NCI-H187 (cell line): Measurements from ENCODE around the gene CNOT8.
"Not testable (repeated sequence)": the region's sequence is repeated elsewhere in the genome, so short reads cannot be mapped to it uniquely, and the experiment has no call there.

Experiments used
- DNase-seq, 2 experiments: peaks; one replicate each; lab custom pipeline; 2025; lab: John Stamatoyannopoulos, UW

The CNOT8 gene

DNA sequence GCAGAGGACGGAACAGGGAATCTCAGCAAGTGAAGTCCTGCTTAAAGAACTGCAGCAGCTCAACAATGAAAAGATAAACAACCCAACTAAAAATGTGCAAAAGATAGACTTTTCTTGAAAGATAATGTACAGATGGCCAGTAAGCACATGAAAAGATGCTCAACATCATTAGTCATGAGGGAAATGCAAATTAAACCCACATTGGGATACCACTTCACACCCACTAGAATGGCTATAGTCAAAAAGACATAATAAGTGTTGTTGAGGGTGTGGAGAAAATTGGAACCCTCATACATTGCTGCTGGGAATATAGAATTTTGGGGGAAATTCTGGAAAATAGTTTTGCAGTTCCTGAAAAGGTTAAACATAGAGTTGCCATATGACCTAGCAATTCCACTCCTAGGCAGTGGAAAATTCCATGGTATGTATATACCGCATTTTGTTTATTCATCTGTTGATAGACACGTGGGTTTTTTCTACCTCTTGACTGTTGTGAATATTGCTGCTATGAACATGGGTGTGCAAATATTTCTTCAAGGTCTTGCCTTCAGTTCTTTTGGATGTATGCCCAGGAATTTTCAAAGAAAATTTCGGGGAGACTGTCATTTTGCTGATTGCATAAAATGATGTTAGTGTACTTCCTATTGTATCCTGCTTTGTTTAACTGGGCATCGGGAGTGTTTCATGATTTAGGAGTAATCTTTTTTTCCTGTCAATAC, 7.2 kb downstream of the CNOT8 start:
- DNase-seq = no peak

- DNase-seq = no peak
These were observed 8.4 kb downstream of the CNOT8 start for GRCh38 chr5:154866841-154867240.

DNA sequence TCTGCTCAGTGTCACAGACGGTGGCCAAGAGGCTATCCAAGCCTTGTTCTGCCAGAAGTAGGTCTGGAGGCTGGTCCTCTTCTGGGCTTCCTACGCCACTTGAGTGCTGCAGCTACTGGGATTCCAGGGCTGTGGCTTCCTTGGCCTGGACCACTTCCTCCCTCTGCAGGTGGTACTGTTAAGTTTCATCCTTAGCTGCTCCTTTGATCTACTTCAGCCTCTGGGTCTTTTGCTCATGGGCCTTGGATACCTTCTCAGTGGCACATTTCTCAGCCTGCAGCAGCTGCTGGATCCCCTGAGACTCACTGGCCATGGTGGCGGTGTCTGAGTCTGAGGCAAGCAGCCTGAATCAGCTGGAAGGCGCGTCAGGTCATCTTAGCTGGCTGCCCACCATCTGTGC, 10.3 kb downstream of the CNOT8 start:
- DNase-seq = no peak

GRCh38 chr5:154871734-154872133, 13.3 kb downstream of the CNOT8 start:
- DNase-seq = no peak

GRCh38 chr5:154873791-154874331, 15.4 kb downstream of the CNOT8 start:
- DNase-seq = no peak

DNA sequence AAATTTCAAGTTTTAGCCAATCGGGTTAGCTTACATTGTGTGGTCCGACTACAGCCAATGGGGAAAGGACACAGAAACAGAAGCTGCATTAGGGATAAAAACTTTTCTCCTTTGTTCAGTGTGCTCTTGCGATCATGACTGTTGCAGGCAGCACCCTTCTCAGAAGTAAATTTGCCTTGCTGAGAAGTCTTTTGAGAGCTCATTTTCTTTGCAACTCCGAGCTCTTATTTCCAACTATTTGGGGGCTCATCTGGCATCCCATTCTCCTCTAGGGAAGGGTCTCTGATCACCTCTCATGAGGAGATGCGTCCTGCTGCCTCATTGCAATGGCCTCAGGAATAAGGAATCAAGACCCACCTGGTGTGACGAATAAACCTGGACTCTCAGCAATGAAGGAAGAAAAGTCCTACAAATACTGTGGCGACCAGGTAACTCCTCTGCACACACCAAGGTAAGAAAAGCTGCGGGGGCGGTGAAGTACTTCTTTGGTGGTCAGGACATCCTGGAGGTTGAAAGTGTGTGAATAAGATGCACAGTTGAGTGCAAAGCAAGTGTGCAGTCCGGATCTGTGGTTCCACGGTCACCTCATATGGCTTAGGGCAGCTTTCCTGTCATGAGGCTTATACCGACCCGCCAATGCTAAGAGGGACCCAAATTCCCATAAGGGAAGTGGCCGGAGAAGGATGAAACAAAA, 20.4 kb downstream of the CNOT8 start:
- DNase-seq = no peak

DNA sequence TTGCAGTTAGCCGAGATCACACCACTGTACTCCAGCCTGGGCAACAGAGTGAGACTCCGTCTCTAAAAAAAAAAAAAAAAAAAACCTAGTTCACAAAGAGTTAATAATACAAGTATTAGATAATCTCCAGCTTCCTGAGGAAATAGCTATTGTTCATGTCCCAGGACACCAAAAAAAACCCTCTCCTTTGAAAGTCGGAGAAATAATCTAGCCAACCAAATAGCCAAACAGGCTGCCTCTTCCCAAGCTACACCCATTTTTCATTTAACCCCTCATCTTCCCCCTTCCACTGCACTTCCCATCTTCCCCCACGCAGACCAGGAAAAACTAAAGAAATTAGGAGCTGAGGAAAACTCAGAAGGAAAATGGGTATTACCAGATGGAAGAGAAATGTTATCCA, 23.6 kb downstream of the CNOT8 start:
- no peak for DNase-seq

- no peak for DNase-seq
These were observed 26.0 kb downstream of the CNOT8 start for GRCh38 chr5:154884424-154884823.

- no peak for DNase-seq
These were observed 27.0 kb downstream of the CNOT8 start for GRCh38 chr5:154885439-154885838.

DNA sequence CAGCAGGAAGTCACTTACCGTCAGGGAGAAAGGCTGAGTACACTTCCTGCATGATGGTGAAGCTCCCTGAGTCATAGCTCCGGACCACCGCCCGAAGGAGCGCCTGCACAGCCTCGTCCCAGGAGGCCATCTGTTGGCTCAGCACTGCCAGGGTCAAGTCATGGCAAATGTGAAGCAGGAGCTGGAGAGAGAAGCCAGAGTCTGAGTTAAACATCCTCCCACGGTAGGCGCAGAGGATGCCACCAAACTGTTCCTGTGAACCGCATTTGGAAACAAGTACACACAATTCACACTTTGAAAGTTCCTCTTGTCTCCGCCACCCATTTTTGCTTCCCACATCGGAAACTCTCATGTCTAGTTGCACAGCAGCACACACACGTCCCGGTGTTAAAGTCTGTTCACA, 33.9 kb downstream of the CNOT8 start:
- no peak for DNase-seq

DNA sequence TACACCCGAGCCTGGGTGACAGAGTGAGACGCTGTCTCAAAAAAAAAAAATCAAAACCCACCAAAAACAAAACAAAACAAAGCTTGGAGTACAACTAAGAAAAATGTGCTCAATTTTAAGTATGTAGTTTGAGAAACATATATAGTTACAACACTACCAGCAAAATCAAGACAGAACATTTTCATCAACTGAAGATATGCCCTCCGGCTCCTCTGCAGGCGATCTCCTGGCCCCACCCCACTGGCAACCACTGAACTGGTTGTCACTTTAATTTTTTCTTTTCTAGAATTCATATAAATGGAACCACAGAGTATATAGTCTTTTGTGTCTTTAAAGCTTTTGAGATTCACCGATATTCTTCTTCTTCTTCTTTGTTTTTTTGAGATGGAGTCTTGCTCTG, 35.0 kb downstream of the CNOT8 start:
- no peak for DNase-seq

GRCh38 chr5:154895606-154896561, 37.5 kb downstream of the CNOT8 start:
- no peak for DNase-seq

DNA sequence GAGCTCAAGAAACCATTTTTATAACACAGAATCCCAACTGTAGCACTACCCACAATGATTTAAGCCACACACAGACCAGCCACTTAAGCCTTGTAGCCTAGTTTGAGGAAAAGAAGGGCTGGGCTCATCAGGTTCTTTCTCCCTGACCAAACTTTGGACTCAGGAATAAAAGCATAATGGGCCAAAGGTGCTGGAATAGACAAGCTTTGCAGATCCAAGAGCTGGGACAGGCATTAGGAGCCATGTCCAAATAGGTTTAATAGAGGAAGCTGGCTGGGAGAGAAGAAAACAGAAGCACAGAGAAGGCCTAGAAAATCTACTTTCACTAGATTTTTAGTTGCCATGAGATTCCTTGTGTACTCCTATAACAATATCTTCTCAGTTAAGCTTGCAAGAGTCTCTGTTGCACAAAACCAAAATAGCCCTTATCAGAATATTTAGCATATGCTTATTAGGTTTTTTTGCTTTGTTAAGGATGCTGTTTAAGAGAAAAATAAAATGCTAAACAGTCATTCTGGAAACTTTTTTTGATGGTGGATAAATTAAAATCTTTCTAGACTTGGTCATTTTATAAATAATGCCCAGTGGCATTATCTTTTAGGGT, 38.2 kb downstream of the CNOT8 start:
- DNase-seq = no peak

- no peak for DNase-seq
These were observed 39.8 kb downstream of the CNOT8 start for GRCh38 chr5:154898210-154898609.

DNA sequence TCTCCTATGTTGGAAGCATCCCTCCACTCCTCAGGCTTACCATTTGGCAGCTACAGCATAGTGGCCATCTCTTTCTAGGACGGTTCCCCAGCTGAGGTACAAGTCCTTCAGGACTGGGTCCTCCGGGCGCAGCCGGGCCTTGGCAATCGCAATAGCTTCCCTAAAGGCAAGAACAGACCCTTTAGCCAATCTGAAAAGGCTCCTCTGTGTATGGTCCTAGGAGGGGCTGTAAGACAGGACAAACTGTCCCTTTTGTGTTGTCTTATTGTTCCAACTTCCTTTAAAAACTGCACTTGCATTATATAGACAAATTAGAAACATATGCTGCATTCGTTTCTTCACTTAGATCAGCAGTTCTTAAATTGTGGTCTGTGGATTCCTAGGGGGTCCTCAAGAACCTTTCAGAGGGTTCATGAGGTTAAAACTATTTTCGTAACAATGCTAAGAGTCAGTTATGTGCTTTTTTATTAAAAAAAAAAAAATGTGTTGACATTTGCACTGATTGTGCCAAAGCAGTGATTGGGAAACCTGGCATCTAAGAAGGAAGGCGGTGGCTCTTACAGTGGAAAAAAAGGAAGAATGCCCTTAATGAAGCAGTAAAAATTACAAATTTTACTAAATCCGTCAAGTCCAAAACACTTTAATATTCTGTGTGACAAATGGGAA, 40.9 kb downstream of the CNOT8 start:
- no peak for DNase-seq

DNA sequence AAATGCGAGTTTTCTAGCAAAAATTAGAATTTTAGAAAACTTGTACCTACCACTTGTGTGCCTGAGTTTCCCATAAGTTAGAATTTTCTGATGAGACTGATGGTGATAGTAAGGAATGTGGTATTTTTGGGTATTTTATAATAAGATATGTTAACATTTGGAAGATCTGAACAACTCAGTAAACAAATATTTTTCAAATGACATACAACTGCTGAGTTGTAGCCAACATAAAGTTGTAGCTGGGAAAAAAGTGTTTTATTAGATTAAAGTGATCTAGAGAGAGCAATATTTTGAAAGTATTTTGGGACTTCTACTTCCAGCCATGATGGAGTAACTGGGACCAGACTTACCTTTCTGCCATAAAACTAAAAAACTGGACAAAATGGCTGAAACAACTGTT, 41.6 kb downstream of the CNOT8 start:
- no peak for DNase-seq

DNA sequence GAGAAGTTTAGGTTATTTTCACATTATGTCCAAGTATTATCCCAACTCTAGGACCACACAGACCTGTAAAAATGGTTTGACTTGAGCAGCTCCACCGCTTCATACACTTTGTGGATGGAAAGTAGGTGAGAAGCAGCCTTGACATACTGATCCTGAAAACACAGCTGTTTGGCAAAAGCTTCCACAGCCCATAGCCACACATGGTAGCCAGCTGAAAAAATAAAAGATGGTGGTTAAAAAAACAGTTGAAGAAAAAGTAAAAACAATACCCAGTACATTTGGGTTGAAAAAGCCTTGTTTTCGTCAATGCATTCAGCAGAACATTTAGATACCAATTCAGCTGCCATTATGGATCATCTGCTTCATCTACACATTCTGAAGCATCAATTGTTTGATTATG, 42.8 kb downstream of the CNOT8 start:
- DNase-seq = no peak

DNA sequence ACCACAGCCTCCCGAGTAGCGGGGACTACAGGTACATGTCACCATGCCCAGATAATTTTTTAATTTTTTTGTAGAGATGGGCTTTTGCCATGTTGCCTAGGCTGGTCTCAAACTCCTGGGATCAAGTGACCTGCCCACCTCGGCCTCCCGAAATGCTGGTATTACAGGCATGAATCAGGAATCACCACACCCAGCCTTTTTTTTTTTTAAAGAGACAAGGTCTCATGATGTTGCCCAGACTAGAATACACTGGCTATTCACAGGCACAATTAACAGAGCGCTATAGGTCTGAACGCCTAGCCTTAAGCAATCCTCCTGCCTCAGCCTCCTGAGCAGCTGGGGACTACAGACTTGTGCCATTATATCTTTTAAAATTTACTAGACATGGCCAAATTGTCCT, 43.5 kb downstream of the CNOT8 start:
- no peak for DNase-seq

GRCh38 chr5:154905601-154906000, 47.2 kb downstream of the CNOT8 start:
- not testable (repeated sequence) for DNase-seq

DNA sequence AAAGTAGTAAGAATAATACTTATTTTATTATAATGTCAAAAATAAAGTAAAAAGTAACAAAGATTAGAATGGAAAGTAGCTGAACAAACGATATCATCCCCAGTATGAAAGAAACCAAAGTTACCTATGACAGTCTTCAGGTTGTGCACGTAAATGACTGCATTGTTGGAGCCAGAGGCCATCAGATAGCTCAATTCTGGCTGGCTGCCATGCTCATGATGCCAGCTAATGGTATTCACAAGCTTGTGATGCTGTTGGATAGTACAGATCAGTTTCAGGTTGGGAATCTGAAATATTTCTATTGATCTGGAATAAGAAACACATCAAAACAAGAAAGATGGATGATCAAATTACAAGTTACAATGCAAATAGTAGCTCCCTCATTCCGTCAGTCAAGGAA, 58.4 kb downstream of the CNOT8 start:
- DNase-seq = no peak

DNA sequence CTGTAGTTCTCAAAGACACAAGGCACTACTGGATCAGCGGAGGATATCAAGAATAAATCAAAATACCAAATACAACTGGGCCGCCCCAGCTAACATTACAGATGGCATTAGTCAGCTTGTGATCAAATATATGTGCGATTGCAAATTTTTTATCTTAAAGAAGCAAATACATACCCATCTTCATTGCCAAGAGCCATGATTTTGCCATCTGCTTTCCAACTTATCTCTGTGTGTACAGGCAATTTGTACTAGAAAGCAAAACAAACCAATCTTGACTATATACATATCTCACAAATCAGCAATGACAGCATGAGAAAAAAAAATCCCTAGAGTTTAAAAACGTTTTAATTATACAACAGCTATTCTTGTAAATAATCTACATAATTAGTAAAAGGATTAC, 59.3 kb downstream of the CNOT8 start:
- no peak for DNase-seq
